HepG2 (cell line): ENCODE data around the gene KCTD15. TPM values are rescaled to one million over a fixed set of nuclear protein-coding genes. Genes with fewer than 3 reads are reported as not detected.
A peak's percentile ranks its signal among the peaks of the same experiment; 100 is the strongest.

Experiments used
- AHR ChIP-seq: IDR thresholded peaks from 2 replicates; pipeline ENCODE4 v1.6.1; 2018; ENCODE audit warnings: missing genetic modification reagents, missing compliant biosample characterization
- CBX2 ChIP-seq, 2 experiments: fragments of 200-600 bp in 1 of 2; sonication (generic); formaldehyde crosslinking in 1 of 2; IDR thresholded peaks; 2 replicates each; pipeline versions ENCODE4 v1.7.0 to v1.8.1; 2018 to 2022; ENCODE audit warnings: low read depth in 2 of 2, low read length in 1 of 2, mild to moderate bottlenecking in 1 of 2, missing genetic modification reagents in 1 of 2
- FOXC1 ChIP-seq: sonication (generic); formaldehyde crosslinking; IDR thresholded peaks from 2 replicates; pipeline ENCODE4 v1.8.0; 2022; ENCODE audit warnings: mild to moderate bottlenecking, missing genetic modification reagents, borderline replicate concordance
- FOXK2 ChIP-seq: fragments of 450-650 bp; IDR thresholded peaks from 2 replicates; pipeline ENCODE4 v1.6.1; 2016
- GABPB1 ChIP-seq: IDR thresholded peaks from 2 replicates; pipeline ENCODE4 v1.6.1; 2016; ENCODE audit warnings: mild to moderate bottlenecking, missing genetic modification reagents, moderate library complexity, missing compliant biosample characterization
- GRHL1 ChIP-seq: sonication (generic); formaldehyde crosslinking; conservative IDR thresholded peaks from 2 replicates; pipeline ENCODE4 v1.8.0; 2022; ENCODE audit warnings: missing genetic modification reagents
- HDAC1 ChIP-seq: sonication (generic); formaldehyde crosslinking; IDR thresholded peaks from 2 replicates; pipeline ENCODE4 v1.5.1; 2020; ENCODE audit warnings: mild to moderate bottlenecking, missing genetic modification reagents
- HMG20B ChIP-seq: conservative IDR thresholded peaks from 2 replicates; pipeline ENCODE4 v1.6.1; 2016; ENCODE audit warnings: missing genetic modification reagents, missing compliant biosample characterization
- HOXA3 ChIP-seq: sonication (generic); formaldehyde crosslinking; IDR thresholded peaks from 2 replicates; pipeline ENCODE4 v1.5.0; 2020; ENCODE audit warnings: missing genetic modification reagents
- IRF1 ChIP-seq: sonication (generic); formaldehyde crosslinking; IDR thresholded peaks from 2 replicates; pipeline ENCODE4 v1.4.0; 2020; ENCODE audit warnings: low read depth, mild to moderate bottlenecking, missing genetic modification reagents
- JUN ChIP-seq: sonication (generic); formaldehyde crosslinking; IDR thresholded peaks from 2 replicates; pipeline ENCODE4 v1.4.0; 2020; ENCODE audit warnings: mild to moderate bottlenecking, missing genetic modification reagents
- NBN ChIP-seq: fragments of 450-650 bp; conservative IDR thresholded peaks from 2 replicates; pipeline ENCODE4 v1.6.1; 2017
- NFYB ChIP-seq: sonication (generic); formaldehyde crosslinking; IDR thresholded peaks from 2 replicates; pipeline ENCODE4 v1.4.0; 2020; ENCODE audit warnings: missing genetic modification reagents
- SMC3 ChIP-seq: IDR thresholded peaks from 2 replicates; pipeline ENCODE4 v1.6.1; 2011; ENCODE audit warnings: low read length, improper control_type of control experiment
- SP1 ChIP-seq, 2 experiments: fragments of 450-650 bp in 1 of 2; sonication (generic) in 1 of 2; formaldehyde crosslinking in 1 of 2; IDR thresholded peaks; 2 replicates each; pipeline versions ENCODE4 v1.4.0 to v1.6.1; 2016 to 2020; ENCODE audit warnings: missing genetic modification reagents in 1 of 2
- TARDBP ChIP-seq: sonication (generic); formaldehyde crosslinking; IDR thresholded peaks from 2 replicates; pipeline ENCODE4 v1.8.0; 2022; ENCODE audit warnings: mild to moderate bottlenecking, missing genetic modification reagents
- TP53 ChIP-seq: sonication (generic); formaldehyde crosslinking; conservative IDR thresholded peaks from 2 replicates; pipeline ENCODE4 v1.4.0; 2020; ENCODE audit warnings: missing genetic modification reagents
- ZFP36L1 ChIP-seq: sonication (generic); formaldehyde crosslinking; IDR thresholded peaks from 2 replicates; pipeline ENCODE4 v1.8.0; 2022; ENCODE audit warnings: mild to moderate bottlenecking, missing genetic modification reagents, moderate library complexity
- ZNF607 ChIP-seq: sonication (generic); formaldehyde crosslinking; IDR thresholded peaks from 2 replicates; pipeline ENCODE4 v1.5.1; 2020; ENCODE audit warnings: missing genetic modification reagents, mild to moderate bottlenecking, borderline replicate concordance
- ZSCAN22 ChIP-seq: sonication (generic); formaldehyde crosslinking; IDR thresholded peaks from 2 replicates; pipeline ENCODE4 v1.4.0; 2020; ENCODE audit warnings: mild to moderate bottlenecking, missing genetic modification reagents
- polyA plus RNA-seq, 8 experiments: library from polyadenylated mRNA; depleted of rRNA in 3 of 8; stranded (reverse) in 7 of 8; unstranded in 1 of 8; fragments of >200 nt; fragmentation: Illumina TruSeq in 4 of 8; extraction: Trizol in 4 of 8; gene quantifications; 2 replicates each; pipeline versions ENCODE4 v1.2.1 to v1.2.3, GENCODE V29; 2011 to 2016; ENCODE audit warnings: low read depth in 4 of 8, missing spikeins in 1 of 8, mixed read lengths in 1 of 8; ENCODE audit not compliant: insufficient read depth in 1 of 8
- total RNA-seq, 5 experiments: library from RNA; depleted of rRNA; stranded (reverse); fragments of >200 nt; fragmentation: Illumina TruSeq; extraction: Trizol; gene quantifications; 2 replicates each; pipeline ENCODE4 v1.2.3, GENCODE V29; 2016; ENCODE audit warnings: low read depth in 1 of 5
- TF ChIP-seq, protein P1 (sequence below): sonication (generic); formaldehyde crosslinking; IDR thresholded peaks from 2 replicates; pipeline ENCODE4 v1.4.0; 2020; ENCODE audit warnings: missing genetic modification reagents, borderline replicate concordance
- TF ChIP-seq, protein P2 (sequence below): IDR thresholded peaks from 2 replicates; pipeline ENCODE4 v1.4.0; 2020; ENCODE audit warnings: mild to moderate bottlenecking, missing genetic modification reagents

KCTD15 gene
- total and polyA plus RNA-seq, 2 of the 13 experiments (the other 11 are each of a cell fraction or from before 2014, with no cell fraction given), result 13.2 to 16.7 TPM

GRCh38 chr19:33778089-33778791 is 18.4 kb upstream of the KCTD15 start (continued):
- TF ChIP-seq SMC3 (peak; percentile 70; the same call in 1 of the 2 replicates), FOXC1 (CRISPR knock-in tag) (peak; percentile 89; the same call in 1 of the 2 replicates), NBN (no peak), HDAC1 (no peak), HMG20B (CRISPR knock-in tag) (no peak), HOXA3 (CRISPR knock-in tag) (peak; percentile 65), IRF1 (CRISPR knock-in tag) (no peak), FOXK2 (no peak), TP53 (CRISPR knock-in tag) (no peak), GRHL1 (CRISPR knock-in tag) (no peak), ZSCAN22 (CRISPR knock-in tag) (no peak), CBX2 (IDR thresholded peaks at IDR 0.05; ENCODE audit: low read depth, low read length) (no peak), CBX2 (CRISPR knock-in tag; IDR thresholded peaks at IDR 0.05; ENCODE audit: low read depth) (no peak), ZNF607 (CRISPR knock-in tag) (no peak), AHR (CRISPR knock-in tag) (0 out of 2 replicates have a peak, but pooled peaks have one; percentile 66), NFYB (CRISPR knock-in tag) (0 out of 2 replicates have a peak, but pooled peaks have one; percentile 26), ZFP36L1 (CRISPR knock-in tag) (no peak), JUN (CRISPR knock-in tag) (no peak), TARDBP (CRISPR knock-in tag) (no peak), GABPB1 (CRISPR knock-in tag) (peak; percentile 72), SP1 (IDR thresholded peaks at IDR 0.05) (no peak), SP1 (CRISPR knock-in tag; IDR thresholded peaks at IDR 0.05) (no peak)
- TF ChIP-seq, protein P1, sequence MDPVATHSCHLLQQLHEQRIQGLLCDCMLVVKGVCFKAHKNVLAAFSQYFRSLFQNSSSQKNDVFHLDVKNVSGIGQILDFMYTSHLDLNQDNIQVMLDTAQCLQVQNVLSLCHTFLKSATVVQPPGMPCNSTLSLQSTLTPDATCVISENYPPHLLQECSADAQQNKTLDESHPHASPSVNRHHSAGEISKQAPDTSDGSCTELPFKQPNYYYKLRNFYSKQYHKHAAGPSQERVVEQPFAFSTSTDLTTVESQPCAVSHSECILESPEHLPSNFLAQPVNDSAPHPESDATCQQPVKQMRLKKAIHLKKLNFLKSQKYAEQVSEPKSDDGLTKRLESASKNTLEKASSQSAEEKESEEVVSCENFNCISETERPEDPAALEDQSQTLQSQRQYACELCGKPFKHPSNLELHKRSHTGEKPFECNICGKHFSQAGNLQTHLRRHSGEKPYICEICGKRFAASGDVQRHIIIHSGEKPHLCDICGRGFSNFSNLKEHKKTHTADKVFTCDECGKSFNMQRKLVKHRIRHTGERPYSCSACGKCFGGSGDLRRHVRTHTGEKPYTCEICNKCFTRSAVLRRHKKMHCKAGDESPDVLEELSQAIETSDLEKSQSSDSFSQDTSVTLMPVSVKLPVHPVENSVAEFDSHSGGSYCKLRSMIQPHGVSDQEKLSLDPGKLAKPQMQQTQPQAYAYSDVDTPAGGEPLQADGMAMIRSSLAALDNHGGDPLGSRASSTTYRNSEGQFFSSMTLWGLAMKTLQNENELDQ (CRISPR knock-in tag), result no peak
- TF ChIP-seq, protein P2, sequence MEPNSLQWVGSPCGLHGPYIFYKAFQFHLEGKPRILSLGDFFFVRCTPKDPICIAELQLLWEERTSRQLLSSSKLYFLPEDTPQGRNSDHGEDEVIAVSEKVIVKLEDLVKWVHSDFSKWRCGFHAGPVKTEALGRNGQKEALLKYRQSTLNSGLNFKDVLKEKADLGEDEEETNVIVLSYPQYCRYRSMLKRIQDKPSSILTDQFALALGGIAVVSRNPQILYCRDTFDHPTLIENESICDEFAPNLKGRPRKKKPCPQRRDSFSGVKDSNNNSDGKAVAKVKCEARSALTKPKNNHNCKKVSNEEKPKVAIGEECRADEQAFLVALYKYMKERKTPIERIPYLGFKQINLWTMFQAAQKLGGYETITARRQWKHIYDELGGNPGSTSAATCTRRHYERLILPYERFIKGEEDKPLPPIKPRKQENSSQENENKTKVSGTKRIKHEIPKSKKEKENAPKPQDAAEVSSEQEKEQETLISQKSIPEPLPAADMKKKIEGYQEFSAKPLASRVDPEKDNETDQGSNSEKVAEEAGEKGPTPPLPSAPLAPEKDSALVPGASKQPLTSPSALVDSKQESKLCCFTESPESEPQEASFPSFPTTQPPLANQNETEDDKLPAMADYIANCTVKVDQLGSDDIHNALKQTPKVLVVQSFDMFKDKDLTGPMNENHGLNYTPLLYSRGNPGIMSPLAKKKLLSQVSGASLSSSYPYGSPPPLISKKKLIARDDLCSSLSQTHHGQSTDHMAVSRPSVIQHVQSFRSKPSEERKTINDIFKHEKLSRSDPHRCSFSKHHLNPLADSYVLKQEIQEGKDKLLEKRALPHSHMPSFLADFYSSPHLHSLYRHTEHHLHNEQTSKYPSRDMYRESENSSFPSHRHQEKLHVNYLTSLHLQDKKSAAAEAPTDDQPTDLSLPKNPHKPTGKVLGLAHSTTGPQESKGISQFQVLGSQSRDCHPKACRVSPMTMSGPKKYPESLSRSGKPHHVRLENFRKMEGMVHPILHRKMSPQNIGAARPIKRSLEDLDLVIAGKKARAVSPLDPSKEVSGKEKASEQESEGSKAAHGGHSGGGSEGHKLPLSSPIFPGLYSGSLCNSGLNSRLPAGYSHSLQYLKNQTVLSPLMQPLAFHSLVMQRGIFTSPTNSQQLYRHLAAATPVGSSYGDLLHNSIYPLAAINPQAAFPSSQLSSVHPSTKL (CRISPR knock-in tag), result peak; percentile 39; the same call in 1 of the 2 replicates
